GM21390 (cell line): Measurements from ENCODE around the gene SFRP2.
A peak's percentile ranks its signal among the peaks of the same experiment; 100 is the strongest.

Experiments used
- ATAC-seq: cut with Tn5 transposase; IDR thresholded peaks from one replicate; pipeline ENCODE4 v1.9.1; 2021; ENCODE audit not compliant: unreplicated experiment

Gene SFRP2

GRCh38 chr4:153773236-153773690, 15.6 kb downstream of the SFRP2 start:
- no peak for ATAC-seq

- ATAC-seq: no peak
Observed at GRCh38 chr4:153771046-153771445, 17.8 kb downstream of the SFRP2 start.

- no peak for ATAC-seq
Observed at GRCh38 chr4:153766758-153767157, 22.1 kb downstream of the SFRP2 start.

DNA sequence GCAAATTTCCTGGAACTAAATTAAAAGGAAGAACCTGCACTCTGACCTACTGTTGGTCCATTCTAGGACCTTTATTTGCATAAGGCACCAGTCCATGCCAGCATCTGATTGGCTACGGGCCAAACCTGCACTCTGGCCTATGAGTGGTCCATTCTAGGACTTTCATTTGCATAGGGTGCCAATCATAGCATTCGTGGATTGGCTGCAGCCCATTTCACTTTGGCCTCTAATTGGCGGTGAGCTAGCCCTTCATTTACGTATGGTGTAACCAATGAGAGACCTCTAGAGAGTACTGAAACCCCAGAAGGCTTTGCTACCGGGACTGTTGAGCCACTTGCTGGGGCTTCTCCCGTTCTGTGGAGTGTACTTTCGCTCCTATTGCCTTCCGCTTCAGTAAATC, 23.0 kb downstream of the SFRP2 start:
- ATAC-seq: no peak

GRCh38 chr4:153764601-153765368, 24.1 kb downstream of the SFRP2 start:
- no peak for ATAC-seq

DNA sequence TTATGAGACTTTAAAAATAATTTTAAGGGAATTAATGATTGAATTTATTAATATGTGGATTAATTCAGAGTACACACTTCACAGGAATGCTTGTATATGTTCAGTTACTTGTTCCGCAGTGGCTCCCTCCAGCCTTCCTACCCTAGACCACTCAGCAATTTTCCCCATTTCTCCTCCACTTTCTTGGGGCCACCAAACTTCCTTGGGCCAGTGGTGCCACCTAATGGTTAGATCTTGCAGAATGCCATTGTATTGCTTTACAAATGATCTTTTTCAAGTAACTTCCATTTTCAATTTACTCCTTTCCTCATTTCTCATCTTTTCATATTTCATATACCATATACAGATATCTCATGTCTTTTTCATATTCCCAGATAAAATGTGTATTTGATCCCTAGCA, 25.5 kb downstream of the SFRP2 start:
- no peak for ATAC-seq

GRCh38 chr4:153759407-153760316, 29.2 kb downstream of the SFRP2 start, which contains the start of gene RNF175:
TSS of gene RNF175 (minus strand) at chr4:153760024. CDS start at chr4:153759862, 162 bp downstream.
- ATAC-seq: no peak

DNA sequence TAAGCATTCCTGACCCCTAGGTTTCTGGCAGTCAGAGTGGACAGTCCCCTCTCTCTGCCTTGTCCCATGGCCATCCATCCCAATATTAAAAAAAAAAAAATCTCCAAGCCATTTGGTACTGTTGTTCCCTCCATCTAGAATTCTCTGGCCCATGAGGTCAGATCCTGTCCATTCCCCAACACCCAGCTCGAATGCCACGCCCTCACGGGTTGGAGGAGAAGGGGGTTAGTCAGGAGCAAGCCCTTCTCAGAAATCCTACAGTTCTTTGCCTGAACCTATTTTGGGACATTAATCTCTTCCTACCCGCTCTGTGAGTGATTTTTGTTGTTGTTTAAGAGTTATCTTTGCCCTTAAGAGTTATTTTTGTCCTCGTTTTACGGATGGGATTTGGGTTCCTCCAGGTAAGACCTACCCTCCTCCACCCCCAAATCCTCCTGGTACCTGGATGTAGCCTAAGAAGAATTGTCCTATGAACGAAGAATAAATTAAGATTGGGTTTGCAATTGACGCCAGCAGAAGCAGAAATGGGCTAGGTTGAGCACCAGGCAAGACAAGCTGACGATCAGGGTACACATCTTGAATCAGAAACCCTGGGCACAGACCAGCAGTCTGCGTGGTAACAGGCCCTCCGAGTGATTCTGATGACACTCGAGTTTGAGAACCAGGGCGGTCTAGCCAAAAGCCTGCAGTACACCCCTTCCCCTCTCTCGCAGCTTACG, 30.0 kb downstream of the SFRP2 start:
- no peak for ATAC-seq

GRCh38 chr4:153758136-153758535, 30.7 kb downstream of the SFRP2 start:
- ATAC-seq: no peak

DNA sequence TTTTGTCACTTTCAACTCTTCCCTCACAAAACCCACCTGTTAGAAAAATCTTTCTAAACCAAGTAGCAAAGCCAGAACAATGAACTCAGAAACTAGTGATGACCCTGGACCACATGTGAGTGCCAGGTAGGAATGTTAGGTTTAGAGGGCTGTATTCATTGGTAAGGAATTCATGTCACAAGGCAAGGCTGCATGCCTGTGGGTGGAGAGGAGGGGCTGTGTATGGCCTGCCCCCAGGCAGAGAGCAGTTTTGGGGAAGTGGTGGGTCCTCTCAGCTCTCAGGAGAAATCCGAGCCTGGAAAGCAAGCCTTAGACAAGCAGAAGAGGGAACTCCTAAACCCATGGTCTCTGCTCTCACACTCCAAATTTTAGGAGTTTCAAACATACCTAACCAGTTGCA, 31.5 kb downstream of the SFRP2 start:
- no peak for ATAC-seq

GRCh38 chr4:153755186-153755585, 33.7 kb downstream of the SFRP2 start:
- no peak for ATAC-seq

GRCh38 chr4:153750197-153750817, 38.6 kb downstream of the SFRP2 start:
- ATAC-seq: peak; percentile 94

DNA sequence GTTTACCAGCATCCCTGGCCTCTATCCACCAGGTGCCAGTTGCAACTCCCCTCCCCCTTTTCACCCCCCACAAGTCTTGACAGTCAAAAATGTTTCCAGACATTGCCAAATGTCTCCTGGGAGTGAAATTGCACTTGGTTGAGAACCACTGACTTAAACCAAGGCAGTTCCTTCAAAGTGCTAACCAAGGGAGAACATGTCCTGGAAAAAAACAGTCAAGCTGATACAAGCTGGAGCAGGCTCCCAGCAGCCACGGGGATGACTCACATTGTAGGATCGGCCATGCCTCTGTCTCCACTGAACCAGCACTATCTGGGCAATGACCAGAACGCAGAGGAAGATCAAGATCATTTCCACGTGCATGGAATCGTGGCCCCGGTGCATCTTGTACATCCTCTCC, 40.5 kb downstream of the SFRP2 start:
- no peak for ATAC-seq

- no peak for ATAC-seq
Observed at GRCh38 chr4:153747406-153747955, 41.4 kb downstream of the SFRP2 start.

GRCh38 chr4:153745651-153746050, 43.2 kb downstream of the SFRP2 start:
- no peak for ATAC-seq

DNA sequence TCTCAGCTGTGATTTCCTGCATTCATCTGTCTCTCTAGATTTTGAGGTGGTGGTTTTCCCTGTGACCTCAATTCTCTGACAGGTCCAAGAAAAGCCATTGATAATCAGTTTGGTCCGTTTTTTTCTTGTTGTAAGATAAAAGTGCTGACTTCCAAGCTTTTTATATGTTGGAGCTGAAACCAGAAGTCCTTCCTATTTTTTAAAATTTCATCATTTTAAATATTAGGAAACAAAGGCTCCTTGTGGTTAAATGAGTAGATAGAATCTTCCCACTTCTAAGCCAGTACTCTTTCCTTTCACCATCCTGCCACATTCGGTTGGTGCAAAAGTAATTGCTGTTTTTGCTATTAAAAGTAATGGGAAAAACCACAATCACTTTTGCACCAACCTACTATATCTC, 47.3 kb downstream of the SFRP2 start:
- no peak for ATAC-seq

- no peak for ATAC-seq
Observed at GRCh38 chr4:153735906-153736461, 52.9 kb downstream of the SFRP2 start.

DNA sequence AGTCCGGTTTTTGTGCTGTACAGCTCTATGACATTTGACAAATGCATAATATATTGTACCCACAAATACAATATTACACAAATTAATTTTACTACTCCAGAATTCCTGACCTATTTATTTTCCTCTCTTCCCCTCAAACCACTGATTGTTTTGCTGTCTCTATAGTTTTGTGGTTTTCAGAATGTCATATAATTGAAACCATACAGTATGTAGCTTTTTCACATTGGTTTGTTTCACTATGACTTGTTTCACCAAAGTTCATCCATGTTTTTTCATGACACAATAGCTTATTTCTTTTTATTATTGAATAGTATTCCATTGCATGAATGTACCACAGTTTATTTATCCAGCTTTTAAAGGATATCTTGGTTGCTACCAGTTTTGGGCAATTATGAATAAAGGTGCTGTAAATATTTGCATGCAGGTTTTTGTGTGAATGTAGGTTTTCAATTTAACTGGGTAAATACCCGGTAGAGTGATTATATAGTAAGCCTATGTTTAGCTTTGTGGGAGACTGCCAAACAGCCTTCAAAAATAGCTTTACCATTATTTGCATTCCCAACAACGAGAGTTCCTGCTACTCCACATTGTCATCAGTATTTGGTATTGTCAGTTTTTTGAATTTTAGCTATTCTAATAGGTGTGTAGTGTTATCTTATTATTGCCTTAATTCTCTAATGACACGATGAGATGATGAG, 55.0 kb downstream of the SFRP2 start:
- ATAC-seq: no peak

DNA sequence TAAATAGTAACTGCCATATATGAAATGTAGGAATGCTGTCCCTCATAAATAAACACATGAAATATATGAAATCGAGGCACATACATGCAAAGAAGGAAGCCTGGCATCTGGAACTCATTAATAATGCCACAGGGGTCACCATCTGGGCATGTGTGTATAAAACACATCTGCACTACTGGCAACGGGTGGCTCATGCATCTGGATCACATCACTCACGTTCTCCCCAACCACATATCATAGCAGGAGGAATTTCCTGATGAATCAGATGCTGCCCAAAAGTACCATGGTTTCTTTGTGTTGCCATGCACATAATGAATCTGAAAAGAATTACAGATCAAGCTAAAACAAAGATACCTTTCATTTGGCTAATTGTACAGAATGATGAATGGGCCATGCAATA, 57.6 kb downstream of the SFRP2 start:
- no peak for ATAC-seq
